KMS-11 (cell line): ENCODE measurements around the gene COX4I1.

Source experiments
- H2AFZ ChIP-seq: fragments of 200-600 bp; sonication (generic); 2 replicates; pipeline ENCODE4 v1.6.1; 2016; ENCODE audit warnings: antibody characterized with exemption, mixed run types, low read depth
- H3K27ac ChIP-seq: fragments of 200-600 bp; sonication (generic); 2 replicates; pipeline ENCODE4 v1.6.1; 2016; ENCODE audit warnings: mild to moderate bottlenecking, mixed run types
- H3K27me3 ChIP-seq: fragments of 200-600 bp; sonication (generic); 2 replicates; pipeline ENCODE4 v1.6.1; 2017; ENCODE audit warnings: mild to moderate bottlenecking, low read depth, mixed run types, moderate library complexity; ENCODE audit not compliant: insufficient read depth
- H3K36me3 ChIP-seq: fragments of 200-600 bp; sonication (generic); 2 replicates; pipeline ENCODE4 v1.6.1; 2017; ENCODE audit warnings: mild to moderate bottlenecking, mixed run types; ENCODE audit not compliant: insufficient read depth
- H3K4me1 ChIP-seq: fragments of 200-600 bp; sonication (generic); 2 replicates; pipeline ENCODE4 v1.6.1; 2016; ENCODE audit warnings: mild to moderate bottlenecking, low read depth, mixed run types; ENCODE audit not compliant: poor library complexity, severe bottlenecking
- H3K4me2 ChIP-seq: fragments of 200-600 bp; sonication (generic); 2 replicates; pipeline ENCODE4 v1.7.0; 2016; ENCODE audit warnings: mild to moderate bottlenecking, mixed run types
- H3K4me3 ChIP-seq: fragments of 200-600 bp; sonication (generic); IDR thresholded peaks from 2 replicates; pipeline ENCODE4 v1.6.1; 2017; ENCODE audit warnings: low read depth, low read length, mixed read lengths; ENCODE audit not compliant: insufficient read depth
- H3K79me2 ChIP-seq: fragments of 200-600 bp; sonication (generic); 2 replicates; pipeline ENCODE4 v1.6.1; 2016; ENCODE audit warnings: low read depth, mixed run types; ENCODE audit not compliant: insufficient read depth
- H3K9ac ChIP-seq: fragments of 200-600 bp; sonication (generic); 2 replicates; pipeline ENCODE4 v1.6.1; 2016; ENCODE audit warnings: mild to moderate bottlenecking, mixed run types
- H4K20me1 ChIP-seq: fragments of 200-600 bp; sonication (generic); 2 replicates; pipeline ENCODE4 v1.6.1; 2016; ENCODE audit warnings: mild to moderate bottlenecking, mixed run types; ENCODE audit not compliant: insufficient read depth
- TF ChIP-seq, protein P1 (sequence below): fragments of 200-600 bp; sonication (generic); conservative IDR thresholded peaks from 2 replicates; pipeline ENCODE4 v1.6.1; 2017; ENCODE audit warnings: low read depth, mild to moderate bottlenecking, antibody characterized with exemption, low read length, moderate library complexity, mixed read lengths

The COX4I1 gene

DNA sequence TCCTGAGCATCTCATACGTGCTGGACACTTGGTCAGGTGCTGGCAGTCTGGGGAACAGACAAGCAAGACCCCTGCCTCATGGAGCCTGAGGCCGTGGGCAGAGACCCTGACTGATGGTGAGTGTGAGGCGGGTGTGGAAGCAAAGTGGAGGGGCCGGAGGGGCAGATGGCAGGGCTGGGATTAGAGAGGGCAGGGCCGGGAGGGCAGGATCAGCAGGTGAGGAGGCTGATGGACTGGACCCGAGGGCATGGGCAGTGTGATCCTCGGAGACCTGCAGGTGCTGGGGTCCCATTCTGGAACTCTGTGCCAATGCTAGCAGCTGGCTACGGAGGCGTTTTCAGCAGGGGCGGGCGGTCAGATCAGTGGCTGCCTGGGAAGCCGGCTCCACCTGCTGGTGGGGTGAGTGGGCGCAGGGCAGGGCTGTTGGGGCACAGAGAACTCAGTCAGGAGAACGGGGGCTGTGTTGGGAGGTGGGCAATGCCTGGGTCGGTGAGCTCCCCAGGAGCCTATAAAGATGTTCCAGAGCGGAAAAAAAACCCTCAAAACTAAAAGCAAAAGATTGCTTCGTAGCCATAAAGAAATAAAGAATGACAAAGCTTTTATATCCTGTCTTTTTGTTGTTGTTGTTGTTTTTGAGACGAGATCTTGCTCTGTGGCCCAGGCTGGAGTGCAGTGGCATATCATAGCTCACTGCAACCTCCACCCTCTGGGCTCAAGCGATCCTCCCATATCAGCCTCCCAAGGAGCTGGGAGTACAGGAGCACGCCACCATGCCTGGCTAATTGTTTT, 39.7 kb upstream of the COX4I1 start:
- H2AFZ ChIP-seq = no peak overlapping the region
- H3K4me1 ChIP-seq = peaks cover 3% of the 10 kb centered on the region
- peaks cover 67% of the 10 kb centered on the region for H3K27me3 ChIP-seq
- TF ChIP-seq, protein P1, sequence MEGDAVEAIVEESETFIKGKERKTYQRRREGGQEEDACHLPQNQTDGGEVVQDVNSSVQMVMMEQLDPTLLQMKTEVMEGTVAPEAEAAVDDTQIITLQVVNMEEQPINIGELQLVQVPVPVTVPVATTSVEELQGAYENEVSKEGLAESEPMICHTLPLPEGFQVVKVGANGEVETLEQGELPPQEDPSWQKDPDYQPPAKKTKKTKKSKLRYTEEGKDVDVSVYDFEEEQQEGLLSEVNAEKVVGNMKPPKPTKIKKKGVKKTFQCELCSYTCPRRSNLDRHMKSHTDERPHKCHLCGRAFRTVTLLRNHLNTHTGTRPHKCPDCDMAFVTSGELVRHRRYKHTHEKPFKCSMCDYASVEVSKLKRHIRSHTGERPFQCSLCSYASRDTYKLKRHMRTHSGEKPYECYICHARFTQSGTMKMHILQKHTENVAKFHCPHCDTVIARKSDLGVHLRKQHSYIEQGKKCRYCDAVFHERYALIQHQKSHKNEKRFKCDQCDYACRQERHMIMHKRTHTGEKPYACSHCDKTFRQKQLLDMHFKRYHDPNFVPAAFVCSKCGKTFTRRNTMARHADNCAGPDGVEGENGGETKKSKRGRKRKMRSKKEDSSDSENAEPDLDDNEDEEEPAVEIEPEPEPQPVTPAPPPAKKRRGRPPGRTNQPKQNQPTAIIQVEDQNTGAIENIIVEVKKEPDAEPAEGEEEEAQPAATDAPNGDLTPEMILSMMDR = peak; percentile 39; the same call in 1 of the 2 replicates
- no peak overlapping the region for H3K9ac ChIP-seq
- no peak overlapping the region for H3K27ac ChIP-seq
- H3K4me3 ChIP-seq = no peak overlapping the region
- H3K36me3 ChIP-seq = no peaks in the 10 kb centered on the region
- H3K79me2 ChIP-seq = no peaks in the 10 kb centered on the region
- H3K4me2 ChIP-seq = no peak overlapping the region
- H4K20me1 ChIP-seq = no peaks in the 10 kb centered on the region

DNA sequence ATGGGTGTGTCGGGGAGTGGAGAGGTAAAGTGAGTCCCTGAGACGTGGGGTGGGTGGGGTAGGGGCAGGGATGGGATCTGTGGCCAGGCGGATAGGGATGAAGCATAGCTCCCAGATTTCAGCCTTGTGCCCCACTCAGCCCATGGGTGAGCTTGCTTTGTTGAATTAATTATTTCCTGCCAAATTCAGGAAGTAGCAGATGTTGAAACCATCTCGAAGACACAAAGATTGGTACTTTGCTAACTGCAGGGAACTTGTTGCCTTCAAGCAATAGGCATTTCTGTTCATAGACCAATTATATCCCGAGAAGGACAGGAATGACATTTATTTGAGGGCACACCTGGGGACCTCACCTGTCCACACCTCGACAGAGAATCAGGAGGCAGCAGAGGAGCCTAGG, 37.6 kb upstream of the COX4I1 start:
- peaks cover 59% of the 10 kb centered on the region for H3K27me3 ChIP-seq
- no peak overlapping the region for H3K4me3 ChIP-seq
- H4K20me1 ChIP-seq = no peaks in the 10 kb centered on the region
- H3K79me2 ChIP-seq = no peaks in the 10 kb centered on the region
- TF ChIP-seq, protein P1 = no peak
- no peak overlapping the region for H3K27ac ChIP-seq
- no peak overlapping the region for H3K4me2 ChIP-seq
- H3K36me3 ChIP-seq = no peaks in the 10 kb centered on the region
- H3K9ac ChIP-seq = no peak overlapping the region
- H3K4me1 ChIP-seq = peaks cover 3% of the 10 kb centered on the region
- H2AFZ ChIP-seq = no peak overlapping the region

DNA sequence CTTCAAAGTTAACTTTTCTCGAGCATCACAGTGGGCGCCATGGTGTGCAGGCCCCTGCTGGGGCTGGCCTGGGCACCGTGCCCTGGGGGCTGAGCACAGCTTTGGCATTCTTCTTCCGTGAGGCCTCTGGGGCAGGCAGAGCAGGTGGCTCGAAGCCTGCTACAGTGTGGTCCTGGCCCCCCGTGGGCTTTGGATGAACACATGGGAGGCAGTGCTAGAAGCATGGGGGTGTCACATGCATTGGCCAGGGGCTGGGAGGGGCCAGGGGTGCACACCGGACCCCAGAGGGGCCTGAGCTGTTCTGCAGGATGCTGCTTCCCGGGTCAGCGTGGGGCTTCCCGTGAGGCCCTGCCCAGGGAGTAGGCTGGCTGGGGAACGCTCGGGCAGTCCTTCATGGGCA, 36.5 kb upstream of the COX4I1 start:
- no peaks in the 10 kb centered on the region for H4K20me1 ChIP-seq
- TF ChIP-seq, protein P1 = no peak
- H3K36me3 ChIP-seq = no peaks in the 10 kb centered on the region
- no peaks in the 10 kb centered on the region for H3K79me2 ChIP-seq
- no peak overlapping the region for H2AFZ ChIP-seq
- no peak overlapping the region for H3K4me2 ChIP-seq
- no peak overlapping the region for H3K27ac ChIP-seq
- no peak overlapping the region for H3K4me3 ChIP-seq
- H3K27me3 ChIP-seq = peaks cover 58% of the 10 kb centered on the region
- no peak overlapping the region for H3K9ac ChIP-seq
- H3K4me1 ChIP-seq = no peaks in the 10 kb centered on the region

DNA sequence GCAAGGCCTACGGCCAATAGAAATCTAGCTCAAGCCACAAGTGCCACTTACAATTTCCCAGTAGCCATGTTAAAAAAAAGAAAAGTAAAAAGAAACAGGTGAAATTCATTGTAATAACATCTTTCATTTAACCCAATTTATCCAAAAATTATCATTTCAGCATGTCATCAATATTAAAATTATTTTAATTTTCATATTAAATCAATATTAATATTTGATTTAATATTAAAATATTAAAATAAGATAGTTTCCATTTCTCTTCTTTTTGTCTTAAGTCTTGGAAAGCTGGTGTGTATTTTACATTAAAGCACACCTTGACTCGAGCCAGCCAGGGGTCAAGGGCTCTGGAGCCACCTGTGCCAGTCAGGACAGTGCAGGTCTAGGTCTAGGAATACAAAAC, 35.9 kb upstream of the COX4I1 start:
- Histone ChIP-seq H3K27ac (no peak overlapping the region), H3K4me1 (no peaks in the 10 kb centered on the region), H3K4me2 (no peak overlapping the region), H3K36me3 (no peaks in the 10 kb centered on the region), H3K27me3 (peaks cover 54% of the 10 kb centered on the region), H2AFZ (no peak overlapping the region), H3K9ac (no peak overlapping the region), H4K20me1 (no peaks in the 10 kb centered on the region), H3K4me3 (no peak overlapping the region), H3K79me2 (no peaks in the 10 kb centered on the region)
- TF ChIP-seq, protein P1 = no peak
